T-helper 2 cell (primary cell): ENCODE data around the gene PHF2.

Source experiments
- DNase-seq, 5 experiments: peaks; one replicate each; pipeline versions ENCODE4 v3.0.0 to v3.0.0-alpha.2; 2012 to 2022

The PHF2 gene

GRCh38 chr9:93667006-93667405 lies 90.6 kb downstream of the PHF2 start:
- DNase-seq, result peak in 1 of 5 experiments; percentile 4

DNA sequence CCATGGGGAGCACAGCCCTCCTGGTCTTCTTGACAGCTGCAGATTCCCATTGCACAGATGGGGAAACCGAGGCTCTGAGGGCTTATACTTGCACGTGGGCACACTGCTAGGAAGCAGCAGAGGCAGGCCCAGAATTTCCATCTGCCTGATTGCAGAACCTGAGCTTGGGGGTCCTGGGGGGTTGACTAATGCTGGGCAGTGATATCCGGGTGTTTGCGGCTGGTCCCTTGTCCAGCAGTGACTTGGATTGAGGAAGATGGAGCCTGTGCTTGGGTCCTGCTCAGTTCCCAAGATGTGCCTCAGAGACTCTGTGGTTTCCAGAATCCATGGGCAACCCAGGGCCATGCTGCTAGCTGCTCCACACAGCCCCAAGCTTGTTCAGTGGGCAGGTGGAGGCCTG lies 91.2 kb downstream of the PHF2 start:
- peak in 1 of 5 experiments; percentile 3 for DNase-seq

DNA sequence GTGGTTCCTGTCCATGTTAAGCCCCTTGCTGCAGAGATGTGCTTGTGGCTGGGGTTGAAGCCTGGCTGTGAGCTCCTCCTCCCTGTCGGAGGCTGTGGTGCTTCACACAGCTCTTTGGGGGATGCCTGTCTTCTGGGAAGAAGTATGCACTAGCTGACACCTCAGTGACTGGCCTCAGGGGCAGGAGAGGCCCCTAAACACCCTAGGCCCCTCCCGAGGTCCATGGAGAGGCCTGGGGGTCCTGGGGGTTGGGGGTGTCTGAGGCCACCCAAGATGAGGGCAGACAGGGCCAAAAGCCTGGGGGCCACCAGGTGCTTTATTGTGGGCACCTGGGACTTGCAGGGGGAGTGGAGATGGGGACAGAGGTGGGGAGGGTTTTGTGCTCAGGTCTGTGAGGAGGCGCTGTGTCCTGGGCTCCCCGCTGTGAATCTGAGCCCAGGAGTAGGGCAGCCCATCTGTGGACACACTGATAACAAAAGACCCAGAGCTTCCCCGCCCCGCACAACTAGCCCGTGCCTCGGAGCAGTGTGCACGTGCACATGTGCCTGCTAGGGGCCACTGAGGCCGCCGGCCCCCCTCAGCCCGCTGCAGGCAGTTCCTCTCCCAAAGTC lies 92.0 kb downstream of the PHF2 start:
- DNase-seq, result peak in 1 of 5 experiments; percentile 3

DNA sequence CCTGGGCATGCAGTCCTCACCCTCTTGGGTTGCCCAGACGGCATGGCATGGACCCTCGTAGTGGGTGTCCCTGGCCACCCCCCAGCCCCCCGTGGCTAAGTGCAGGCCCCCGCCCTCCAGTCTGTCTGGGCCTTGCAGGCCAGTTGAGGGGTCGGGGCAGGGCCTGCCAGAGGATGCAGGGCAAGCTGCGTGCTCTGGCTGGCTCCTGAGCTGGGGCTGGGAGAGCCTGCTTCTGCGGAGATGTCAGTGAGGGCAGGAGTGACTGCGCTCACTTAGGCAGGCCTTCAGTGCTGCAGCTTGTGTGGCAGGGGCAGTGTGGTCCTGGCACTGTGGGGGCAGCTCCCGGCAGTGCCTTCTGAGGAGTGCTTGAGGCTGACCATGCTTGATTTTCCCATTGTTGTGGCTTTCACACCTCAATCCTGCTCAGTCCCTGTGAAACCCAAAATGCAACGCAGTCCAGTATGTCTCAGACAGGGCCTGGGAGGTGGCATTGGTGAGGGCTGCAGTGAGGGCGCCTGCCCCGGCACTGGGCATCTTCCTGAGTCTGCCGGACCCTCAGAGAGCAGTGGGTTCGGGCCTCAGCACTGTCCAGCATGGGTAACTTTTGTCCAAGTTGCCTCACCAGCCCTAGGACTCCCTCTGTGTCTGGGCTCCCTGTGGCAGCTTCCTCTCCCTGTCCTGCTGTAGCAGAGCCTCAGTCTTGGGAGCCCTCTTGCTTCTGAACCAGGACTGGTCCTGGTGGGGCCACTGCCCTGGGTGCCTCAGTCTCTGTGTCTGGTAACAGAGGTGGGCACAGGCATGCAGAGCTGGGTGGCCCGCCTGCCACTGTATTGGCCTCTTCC lies 93.0 kb downstream of the PHF2 start:
- DNase-seq, result peak in 1 of 5 experiments; percentile 1

DNA sequence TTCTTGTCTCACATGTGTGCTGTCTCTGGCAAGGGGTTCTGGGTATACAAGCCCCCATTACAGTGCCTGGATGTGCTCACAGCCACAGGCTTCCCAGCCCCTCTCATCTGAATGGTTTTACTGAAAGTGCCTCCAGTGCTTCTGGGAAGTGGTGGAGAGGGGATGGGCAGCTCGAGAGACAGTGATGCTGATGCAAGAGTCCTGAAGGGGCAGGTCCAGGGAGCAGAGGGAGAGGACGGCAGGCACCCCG lies 93.5 kb downstream of the PHF2 start:
- no peak for DNase-seq

DNA sequence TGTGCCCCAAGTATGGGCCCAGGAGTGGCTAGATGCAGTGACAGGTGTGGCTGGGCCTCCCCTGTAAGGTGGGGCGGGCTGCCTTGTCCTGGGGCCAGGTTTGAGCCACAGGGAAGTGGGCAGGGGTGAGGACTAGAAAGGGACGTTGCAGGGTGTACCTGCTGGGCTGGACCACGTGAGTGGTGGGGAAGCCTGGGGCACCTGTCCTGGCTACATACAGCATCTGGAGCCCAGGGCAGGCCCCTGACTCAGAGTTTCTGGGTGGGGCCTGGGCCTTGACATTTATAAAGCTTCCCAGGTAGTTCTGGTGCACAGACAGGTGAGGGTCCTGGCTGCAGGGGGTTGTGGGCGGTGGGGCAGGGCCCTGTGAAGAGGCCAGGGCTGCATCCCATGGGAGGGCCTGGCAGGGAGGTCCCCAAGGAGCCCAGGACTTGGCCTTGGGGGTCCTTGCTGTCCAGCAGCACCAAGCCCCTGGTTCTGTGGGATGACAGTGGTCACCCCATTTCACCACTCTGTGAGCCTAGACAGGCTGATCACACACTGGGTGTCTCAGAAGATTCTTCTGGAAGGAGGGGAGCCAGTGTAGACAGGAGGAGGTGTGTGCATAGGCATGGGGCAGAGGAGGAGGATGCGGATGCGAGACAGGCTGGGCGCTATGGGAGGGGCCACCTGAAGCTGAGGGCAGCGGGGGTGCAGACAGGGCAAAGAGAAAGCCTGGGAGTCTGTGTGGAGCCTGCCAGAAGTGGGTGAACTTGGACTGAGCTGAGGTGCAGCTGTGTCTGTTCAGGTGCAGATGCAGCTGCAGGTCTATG lies 94.0 kb downstream of the PHF2 start:
- peak in 2 of 5 experiments; percentile 8 to 22 for DNase-seq

GRCh38 chr9:93671020-93671338 lies 94.6 kb downstream of the PHF2 start:
- peak in 1 of 5 experiments; percentile 4 for DNase-seq

DNA sequence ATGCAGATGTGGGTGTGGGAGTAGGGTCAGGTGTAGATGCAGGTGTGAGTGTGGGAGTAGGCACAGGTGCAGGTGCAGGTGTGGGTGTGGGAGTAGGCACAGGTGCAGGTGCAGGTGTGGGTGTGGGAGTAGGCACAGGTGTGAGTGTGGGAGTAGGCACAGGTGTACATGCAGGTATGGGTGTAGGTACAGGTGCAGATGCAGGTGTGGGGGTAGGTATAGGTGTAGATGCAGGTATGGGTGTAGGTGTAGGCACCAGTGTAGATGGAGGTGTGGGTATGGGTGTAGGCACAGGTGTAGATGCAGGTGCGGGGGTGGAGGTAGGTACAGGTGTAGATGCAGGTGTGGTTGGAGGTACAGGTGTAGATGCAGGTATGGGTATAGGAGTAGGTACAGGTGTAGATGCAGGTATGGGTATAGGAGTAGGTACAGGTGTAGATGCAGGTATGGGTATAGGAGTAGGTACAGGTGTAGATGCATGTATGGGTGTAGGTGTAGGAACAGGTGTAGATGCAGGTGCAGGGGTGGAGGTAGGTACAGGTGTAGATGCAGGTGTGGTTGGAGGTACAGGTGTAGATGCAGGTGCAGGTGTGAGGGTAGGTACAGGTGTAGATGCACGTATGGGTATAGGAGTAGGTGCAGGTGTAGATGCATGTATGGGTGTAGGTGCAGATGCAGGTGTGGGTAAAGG lies 96.1 kb downstream of the PHF2 start:
- peak in 1 of 5 experiments; percentile 3 for DNase-seq

GRCh38 chr9:93673021-93673838 lies 96.8 kb downstream of the PHF2 start:
- peak in 1 of 5 experiments; percentile 5 for DNase-seq

DNA sequence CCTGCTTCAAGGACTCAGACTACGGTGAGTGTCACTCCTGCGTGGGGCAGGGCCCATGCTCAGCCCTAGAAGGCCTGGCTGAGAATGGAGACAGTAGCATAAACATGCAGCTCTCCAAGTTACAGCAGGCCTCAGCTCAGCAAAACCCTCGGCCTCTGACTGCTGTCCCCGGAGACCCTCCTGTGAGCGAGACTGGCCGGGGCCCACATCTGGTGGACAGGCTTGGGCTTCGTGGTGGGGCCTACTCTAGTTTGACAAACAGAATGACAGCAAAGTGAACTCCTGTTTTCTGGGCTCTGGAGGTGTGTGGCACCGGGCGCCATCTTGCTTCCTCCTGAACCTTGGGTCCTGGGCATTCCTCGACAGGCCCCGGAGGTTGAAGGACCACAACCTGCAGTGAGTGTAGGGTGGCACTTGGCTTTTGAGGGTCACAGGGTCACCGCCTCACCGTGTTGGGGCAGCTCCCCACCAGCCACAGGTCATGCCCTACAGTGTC lies 97.5 kb downstream of the PHF2 start:
- DNase-seq, result peak in 1 of 5 experiments; percentile 2

GRCh38 chr9:93674580-93675335 lies 98.4 kb downstream of the PHF2 start:
- DNase-seq, result no peak

GRCh38 chr9:93675336-93676150 lies 99.2 kb downstream of the PHF2 start:
- peak in 1 of 5 experiments; percentile 6 for DNase-seq

GRCh38 chr9:93676310-93677047 lies 100.1 kb downstream of the PHF2 start:
- peak in 1 of 5 experiments; percentile 5 for DNase-seq

GRCh38 chr9:93677048-93677571 lies 100.7 kb downstream of the PHF2 start:
- DNase-seq, result peak in 1 of 5 experiments; percentile 5

GRCh38 chr9:93677641-93678136 lies 101.3 kb downstream of the PHF2 start:
- peak in 1 of 5 experiments; percentile 4 for DNase-seq

- no peak for DNase-seq
These were observed 102.0 kb downstream of the PHF2 start for GRCh38 chr9:93678199-93679019.

DNA sequence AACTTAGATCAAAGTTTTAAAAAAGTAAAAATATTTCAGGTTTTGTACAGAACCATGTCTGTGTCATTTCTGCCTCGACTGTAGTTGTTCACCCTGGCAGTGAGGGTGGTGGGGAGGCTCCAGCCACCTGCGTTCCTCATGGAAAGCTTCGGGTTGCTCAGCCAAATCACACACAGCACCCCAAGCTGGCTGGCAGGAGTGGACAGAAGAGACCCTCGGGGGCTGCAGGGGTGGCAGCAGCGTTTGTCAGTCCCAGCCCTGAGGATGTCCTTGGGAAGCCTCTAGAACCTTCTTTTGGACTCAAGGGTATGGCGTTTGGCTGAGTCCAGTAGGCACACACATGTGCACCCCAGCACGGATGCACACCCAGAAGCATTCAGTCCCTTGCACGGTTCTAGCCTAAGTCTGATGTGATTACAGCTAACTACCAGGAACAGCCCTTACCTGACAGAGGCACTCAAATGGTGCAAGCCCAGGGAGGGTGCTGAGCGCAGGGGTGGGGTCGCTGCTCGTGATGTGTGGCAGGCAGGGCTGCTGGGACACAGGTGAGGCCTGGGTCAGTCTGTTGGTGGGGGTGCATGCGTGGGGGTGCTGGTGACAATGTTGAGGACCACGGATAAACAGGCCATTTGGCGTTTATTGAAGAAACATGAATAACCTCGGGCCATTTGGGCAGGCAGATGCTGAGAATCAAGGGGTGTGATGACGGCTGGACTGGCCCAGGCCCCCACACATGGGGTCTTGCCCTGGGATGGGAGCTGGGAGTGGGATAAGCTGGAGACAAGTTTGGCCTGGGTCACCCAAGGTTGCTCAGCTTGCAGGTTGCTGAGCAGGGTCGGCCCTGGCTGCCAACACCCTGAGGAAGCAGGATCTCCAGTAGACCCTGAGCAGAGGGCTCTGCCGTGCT lies 103.4 kb downstream of the PHF2 start:
- no peak for DNase-seq
